Calu3 (cell line): ENCODE results near the gene TTC33. TPM values are rescaled to one million over a fixed set of nuclear protein-coding genes. Genes with fewer than 3 reads are reported as not detected.

Source experiments
- BruUV-seq: library from RNA; stranded (reverse); fragments of 400-500 nt; replicated peaks from 2 replicates; lab custom pipeline; 2021; lab: Mats Ljungman, UMichigan
- CTCF ChIA-PET: fragments of 300-600 bp; sonication (Branson Sonifier 250); formaldehyde crosslinking; loops from one replicate; lab custom pipeline; 2022; ENCODE audit warnings: antibody characterized with exemption; lab: Charles Lee
- DNase-seq: peaks from one replicate; pipeline ENCODE4 v3.0.0; 2022
- H3K27ac Mint-ChIP-seq: one replicate; pipeline ENCODE4 v1.8.0; 2022; ENCODE audit warnings: mixed read lengths; ENCODE audit not compliant: unreplicated experiment
- H3K27me3 Mint-ChIP-seq: one replicate; pipeline ENCODE4 v1.8.0; 2022; ENCODE audit warnings: mixed read lengths; ENCODE audit not compliant: unreplicated experiment
- H3K36me3 Mint-ChIP-seq: one replicate; pipeline ENCODE4 v1.8.0; 2022; ENCODE audit warnings: mild to moderate bottlenecking, moderate library complexity, mixed read lengths; ENCODE audit not compliant: insufficient read depth, unreplicated experiment
- H3K4me1 Mint-ChIP-seq: one replicate; pipeline ENCODE4 v1.8.0; 2022; ENCODE audit warnings: mild to moderate bottlenecking, low read depth, mixed read lengths; ENCODE audit not compliant: unreplicated experiment
- H3K4me3 Mint-ChIP-seq: one replicate; pipeline ENCODE4 v1.8.0; 2022; ENCODE audit warnings: mild to moderate bottlenecking, low read depth, moderate library complexity, mixed read lengths; ENCODE audit not compliant: unreplicated experiment
- H3K9me3 Mint-ChIP-seq: one replicate; pipeline ENCODE4 v1.8.0; 2022; ENCODE audit warnings: low read depth, mixed read lengths; ENCODE audit not compliant: unreplicated experiment
- intact Hi-C: fragments of 100-400 bp; cut with micrococcal nuclease; formaldehyde crosslinking; loops from one replicate; pipeline ENCODE4 v1.10.0; 2022; ENCODE audit not compliant: unreplicated experiment
- total RNA-seq: library from RNA; stranded (reverse); gene quantifications from 2 replicates; pipeline ENCODE4 v1.2.3, GENCODE V29; 2022
- TF ChIP-seq, protein P1 (sequence below): fragments of 200-600 bp; IDR thresholded peaks from one replicate; pipeline ENCODE4 v1.8.0; 2022; ENCODE audit warnings: antibody characterized with exemption; ENCODE audit not compliant: unreplicated experiment

TTC33 gene
- total RNA-seq, 1 experiment from 2014 or later = 11.3 TPM

DNA sequence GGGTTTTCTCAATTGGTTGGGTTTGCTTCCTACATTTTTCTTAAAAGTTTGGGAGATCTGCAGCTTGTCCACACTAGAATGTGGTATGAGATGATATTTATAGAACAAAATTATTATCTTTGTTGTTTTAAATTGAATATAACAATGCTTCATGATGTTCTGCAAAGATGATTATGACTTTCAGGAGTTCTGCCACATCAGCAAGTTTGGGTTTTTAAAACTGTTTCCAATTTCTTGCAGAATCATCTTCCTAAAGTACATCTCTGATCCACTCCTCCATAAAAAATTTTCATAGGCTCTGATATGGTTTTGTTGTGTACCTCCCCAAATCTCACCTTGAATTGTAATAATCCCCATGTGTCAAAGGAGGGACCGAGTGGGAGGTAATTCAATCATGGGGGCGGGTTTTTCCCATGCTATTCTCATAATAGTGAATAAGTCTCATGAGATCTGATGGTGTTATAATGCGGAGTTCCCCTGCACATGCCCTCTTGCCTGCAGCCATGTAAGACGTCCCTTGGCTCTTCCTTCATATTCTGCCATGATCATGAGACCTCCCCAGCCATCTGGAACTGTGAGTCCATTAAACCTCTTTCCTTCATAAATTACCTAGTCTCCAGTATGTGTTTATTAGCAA lies 195.2 kb downstream of the TTC33 start:
- Mint-ChIP-seq H3K4me1 (no peaks in the 10 kb centered on the region), H3K9me3 (peaks cover 2% of the 10 kb centered on the region), H3K27me3 (no peaks in the 10 kb centered on the region), H3K36me3 (no peaks in the 10 kb centered on the region), H3K27ac (no peak overlapping the region), H3K4me3 (no peak overlapping the region)
- DNase-seq = no peak
- BruUV-seq = no TSS peak
- CTCF ChIA-PET = no interaction called here
- TF ChIP-seq, protein P1, sequence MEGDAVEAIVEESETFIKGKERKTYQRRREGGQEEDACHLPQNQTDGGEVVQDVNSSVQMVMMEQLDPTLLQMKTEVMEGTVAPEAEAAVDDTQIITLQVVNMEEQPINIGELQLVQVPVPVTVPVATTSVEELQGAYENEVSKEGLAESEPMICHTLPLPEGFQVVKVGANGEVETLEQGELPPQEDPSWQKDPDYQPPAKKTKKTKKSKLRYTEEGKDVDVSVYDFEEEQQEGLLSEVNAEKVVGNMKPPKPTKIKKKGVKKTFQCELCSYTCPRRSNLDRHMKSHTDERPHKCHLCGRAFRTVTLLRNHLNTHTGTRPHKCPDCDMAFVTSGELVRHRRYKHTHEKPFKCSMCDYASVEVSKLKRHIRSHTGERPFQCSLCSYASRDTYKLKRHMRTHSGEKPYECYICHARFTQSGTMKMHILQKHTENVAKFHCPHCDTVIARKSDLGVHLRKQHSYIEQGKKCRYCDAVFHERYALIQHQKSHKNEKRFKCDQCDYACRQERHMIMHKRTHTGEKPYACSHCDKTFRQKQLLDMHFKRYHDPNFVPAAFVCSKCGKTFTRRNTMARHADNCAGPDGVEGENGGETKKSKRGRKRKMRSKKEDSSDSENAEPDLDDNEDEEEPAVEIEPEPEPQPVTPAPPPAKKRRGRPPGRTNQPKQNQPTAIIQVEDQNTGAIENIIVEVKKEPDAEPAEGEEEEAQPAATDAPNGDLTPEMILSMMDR = no peak
- intact Hi-C loops = no loop called here

DNA sequence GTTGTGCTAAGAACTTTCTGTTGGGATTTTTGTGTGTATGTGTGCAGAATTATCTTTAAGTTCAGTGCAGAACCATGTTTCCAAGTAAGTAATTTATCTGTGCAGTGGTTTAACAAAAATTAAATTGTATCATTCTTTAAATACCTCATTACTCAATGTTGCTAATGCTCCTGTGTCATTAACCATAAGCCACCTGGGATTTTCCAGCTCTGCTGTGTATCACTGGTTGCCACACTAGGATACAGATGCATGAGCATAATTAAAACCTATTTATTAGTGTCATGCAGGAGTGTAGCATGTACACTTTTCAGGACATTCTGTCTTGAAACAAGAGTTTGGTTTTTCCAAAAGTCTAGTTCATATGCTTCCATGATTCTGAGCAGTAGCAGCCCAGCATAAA lies 196.5 kb downstream of the TTC33 start:
- no peaks in the 10 kb centered on the region for H3K36me3 Mint-ChIP-seq
- no peak overlapping the region for H3K27ac Mint-ChIP-seq
- CTCF ChIA-PET = no interaction called here
- peaks cover 1% of the 10 kb centered on the region for H3K9me3 Mint-ChIP-seq
- H3K4me3 Mint-ChIP-seq = no peak overlapping the region
- intact Hi-C loops = no loop called here
- H3K4me1 Mint-ChIP-seq = peaks cover 5% of the 10 kb centered on the region
- H3K27me3 Mint-ChIP-seq = no peaks in the 10 kb centered on the region
- TF ChIP-seq, protein P1 = no peak
- no peak for DNase-seq
- no TSS peak for BruUV-seq

DNA sequence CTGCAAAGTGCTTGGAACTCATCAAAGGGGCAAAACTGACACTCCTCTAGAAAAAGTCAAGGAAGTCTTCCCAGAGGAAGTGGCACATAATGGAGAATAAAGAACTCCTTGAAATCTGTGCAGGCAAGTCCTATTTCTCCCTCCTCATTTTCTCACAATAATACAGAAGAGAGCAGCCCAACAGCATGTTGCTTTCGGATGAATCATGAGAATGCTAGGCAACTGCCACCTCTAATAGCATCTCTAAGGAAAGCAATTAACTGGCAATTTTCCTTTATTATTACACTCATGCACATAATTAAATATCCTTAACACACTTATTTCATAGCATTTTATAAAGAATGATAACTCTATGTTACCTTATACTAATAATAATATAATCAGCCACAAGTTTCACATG lies 198.3 kb downstream of the TTC33 start:
- Mint-ChIP-seq H3K4me3 (no peak overlapping the region), H3K27me3 (no peaks in the 10 kb centered on the region), H3K36me3 (no peaks in the 10 kb centered on the region), H3K27ac (no peak overlapping the region), H3K4me1 (peaks cover 18% of the 10 kb centered on the region), H3K9me3 (no peaks in the 10 kb centered on the region)
- no peak for DNase-seq
- TF ChIP-seq, protein P1 = no peak
- no TSS peak for BruUV-seq
- CTCF ChIA-PET = no interaction called here
- intact Hi-C loops = no loop called here

DNA sequence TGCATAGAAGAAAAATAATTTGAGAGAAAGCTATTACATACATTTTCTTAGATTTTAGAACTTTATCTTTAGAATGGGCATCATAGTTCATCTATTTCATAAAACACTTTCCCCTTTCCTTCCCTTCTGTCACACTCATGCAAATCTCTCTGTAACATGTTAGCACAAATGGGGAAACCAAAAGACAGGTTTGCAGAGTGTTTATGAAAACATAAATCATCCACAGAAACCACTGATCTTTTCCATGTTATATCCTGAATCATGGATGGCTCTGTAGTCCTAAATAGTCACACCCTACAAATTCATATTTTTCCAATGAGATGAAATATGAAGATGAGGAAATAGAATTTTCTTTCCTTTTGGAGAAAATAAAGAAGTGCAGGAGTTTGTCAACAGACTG lies 198.9 kb downstream of the TTC33 start:
- Mint-ChIP-seq H3K4me1 (peaks cover 25% of the 10 kb centered on the region), H3K36me3 (no peaks in the 10 kb centered on the region), H3K4me3 (no peak overlapping the region), H3K27ac (no peak overlapping the region), H3K9me3 (no peaks in the 10 kb centered on the region), H3K27me3 (no peaks in the 10 kb centered on the region)
- TF ChIP-seq, protein P1 = no peak
- intact Hi-C loops = no loop called here
- DNase-seq = no peak
- no TSS peak for BruUV-seq
- CTCF ChIA-PET = no interaction called here
